HepG2 (cell line): Measurements from ENCODE around the gene LIPC. TPM values are rescaled to one million over a fixed set of nuclear protein-coding genes. Genes with fewer than 3 reads are reported as not detected.

Experiments used
- AGO2 ChIP-seq: fragments of 200-400 bp; formaldehyde crosslinking; optimal IDR thresholded peaks from 2 replicates; pipeline ENCODE3; 2017; ENCODE audit warnings: mild to moderate bottlenecking, low read depth, low read length, moderate library complexity
- CENPT ChIP-seq: sonication (generic); formaldehyde crosslinking; IDR thresholded peaks from 2 replicates; pipeline ENCODE4 v1.8.0; 2022; ENCODE audit warnings: low read depth, mild to moderate bottlenecking, moderate library complexity, missing genetic modification reagents
- CHD2 ChIP-seq: IDR thresholded peaks from 2 replicates; pipeline ENCODE4 v1.6.1; 2011; ENCODE audit warnings: low read depth, low read length, improper control_type of control experiment
- EZH2 ChIP-seq: conservative IDR thresholded peaks from 2 replicates; pipeline ENCODE4 v1.6.1; 2012; ENCODE audit warnings: mild to moderate bottlenecking, low read depth, low read length, moderate library complexity
- FOSL1 ChIP-seq: sonication (generic); formaldehyde crosslinking; IDR thresholded peaks from 2 replicates; pipeline ENCODE4 v1.9.0; 2021; ENCODE audit warnings: missing genetic modification reagents, borderline replicate concordance
- GATA4 ChIP-seq: sonication (generic); IDR thresholded peaks from 2 replicates; pipeline ENCODE4 v1.6.1; 2016; ENCODE audit warnings: antibody characterized with exemption, low read depth, borderline replicate concordance
- GATAD1 ChIP-seq: IDR thresholded peaks from 2 replicates; pipeline ENCODE4 v1.6.1; 2016; ENCODE audit warnings: missing genetic modification reagents, missing compliant biosample characterization
- HHEX ChIP-seq: IDR thresholded peaks from 2 replicates; pipeline ENCODE4 v1.6.1; 2016; ENCODE audit warnings: control low read depth
- HNF4A ChIP-seq: sonication (generic); formaldehyde crosslinking; IDR thresholded peaks from 2 replicates; pipeline ENCODE4 v1.4.0; 2020; ENCODE audit warnings: missing genetic modification reagents
- HNRNPH1 ChIP-seq: fragments of 200-400 bp; formaldehyde crosslinking; optimal IDR thresholded peaks from 2 replicates; pipeline ENCODE3; 2017; ENCODE audit warnings: mild to moderate bottlenecking, low read depth, low read length
- ISL2 ChIP-seq: sonication (generic); formaldehyde crosslinking; IDR thresholded peaks from 2 replicates; pipeline ENCODE4 v1.5.0; 2020; ENCODE audit warnings: missing genetic modification reagents
- KMT2B ChIP-seq: IDR thresholded peaks from 2 replicates; pipeline ENCODE4 v1.6.1; 2016; ENCODE audit warnings: missing genetic modification reagents, missing compliant biosample characterization
- NFRKB ChIP-seq: fragments of 450-650 bp; IDR thresholded peaks from 2 replicates; pipeline ENCODE4 v1.6.1; 2017
- NR2F6 ChIP-seq, 2 experiments: IDR thresholded peaks; 2 replicates each; pipeline ENCODE4 v1.6.1; 2016; ENCODE audit warnings: antibody characterized with exemption in 1 of 2, mild to moderate bottlenecking in 1 of 2
- RARG ChIP-seq: sonication (generic); formaldehyde crosslinking; IDR thresholded peaks from 2 replicates; pipeline ENCODE4 v1.4.0; 2020; ENCODE audit warnings: low read depth, mild to moderate bottlenecking, missing genetic modification reagents
- SAFB2 ChIP-seq: sonication (generic); formaldehyde crosslinking; IDR thresholded peaks from 2 replicates; pipeline ENCODE4 v1.5.1; 2020; ENCODE audit warnings: missing genetic modification reagents, low read depth, mild to moderate bottlenecking, borderline replicate concordance
- SCMH1 ChIP-seq: sonication (generic); formaldehyde crosslinking; IDR thresholded peaks from 2 replicates; pipeline ENCODE4 v1.9.0; 2021; ENCODE audit warnings: missing genetic modification reagents, mild to moderate bottlenecking, borderline replicate concordance
- ZFP62 ChIP-seq: sonication (generic); formaldehyde crosslinking; IDR thresholded peaks from 2 replicates; pipeline ENCODE4 v1.4.0; 2020; ENCODE audit warnings: missing genetic modification reagents
- ZNF235 ChIP-seq: sonication (generic); formaldehyde crosslinking; IDR thresholded peaks from 2 replicates; pipeline ENCODE4 v1.8.1; 2023; ENCODE audit warnings: mild to moderate bottlenecking, missing genetic modification reagents, borderline replicate concordance
- ZNF251 ChIP-seq: sonication (generic); formaldehyde crosslinking; IDR thresholded peaks from 2 replicates; pipeline ENCODE4 v1.9.0; 2021; ENCODE audit warnings: mild to moderate bottlenecking, missing genetic modification reagents
- ZNF780A ChIP-seq: sonication (generic); formaldehyde crosslinking; IDR thresholded peaks from 2 replicates; pipeline ENCODE4 v1.8.0; 2022; ENCODE audit warnings: mild to moderate bottlenecking, missing genetic modification reagents, moderate library complexity
- ZSCAN9 ChIP-seq: IDR thresholded peaks from 2 replicates; pipeline ENCODE4 v1.6.1; 2016; ENCODE audit warnings: borderline replicate concordance
- polyA plus RNA-seq, 8 experiments: library from polyadenylated mRNA; depleted of rRNA in 3 of 8; stranded (reverse) in 7 of 8; unstranded in 1 of 8; fragments of >200 nt; fragmentation: Illumina TruSeq in 4 of 8; extraction: Trizol in 4 of 8; gene quantifications; 2 replicates each; pipeline versions ENCODE4 v1.2.1 to v1.2.3, GENCODE V29; 2011 to 2016; ENCODE audit warnings: low read depth in 4 of 8, missing spikeins in 1 of 8, mixed read lengths in 1 of 8; ENCODE audit not compliant: insufficient read depth in 1 of 8
- total RNA-seq, 5 experiments: library from RNA; depleted of rRNA; stranded (reverse); fragments of >200 nt; fragmentation: Illumina TruSeq; extraction: Trizol; gene quantifications; 2 replicates each; pipeline ENCODE4 v1.2.3, GENCODE V29; 2016; ENCODE audit warnings: low read depth in 1 of 5
- TF ChIP-seq, protein P1 (sequence below), 2 experiments: sonication (generic) in 1 of 2; formaldehyde crosslinking in 1 of 2; IDR thresholded peaks; 2 replicates each; pipeline versions ENCODE4 v1.5.1 to v1.6.1; 2011 to 2020; ENCODE audit warnings: borderline replicate concordance in 1 of 2, low read depth in 1 of 2, low read length in 1 of 2, mild to moderate bottlenecking in 1 of 2, missing genetic modification reagents in 1 of 2, moderate library complexity in 1 of 2
- TF ChIP-seq, protein P2 (sequence below): sonication (generic); formaldehyde crosslinking; IDR thresholded peaks from 2 replicates; pipeline ENCODE4 v1.4.0; 2020; ENCODE audit warnings: missing genetic modification reagents, low read depth, mild to moderate bottlenecking, borderline replicate concordance
- TF ChIP-seq, protein P3 (sequence below): sonication (generic); formaldehyde crosslinking; IDR thresholded peaks from 2 replicates; pipeline ENCODE4 v1.5.1; 2020; ENCODE audit warnings: mild to moderate bottlenecking, missing genetic modification reagents

LIPC gene
- total and polyA plus RNA-seq, 2 of the 13 experiments (the other 11 are each of a cell fraction or from before 2014, with no cell fraction given) = 26.0 to 38.0 TPM

DNA sequence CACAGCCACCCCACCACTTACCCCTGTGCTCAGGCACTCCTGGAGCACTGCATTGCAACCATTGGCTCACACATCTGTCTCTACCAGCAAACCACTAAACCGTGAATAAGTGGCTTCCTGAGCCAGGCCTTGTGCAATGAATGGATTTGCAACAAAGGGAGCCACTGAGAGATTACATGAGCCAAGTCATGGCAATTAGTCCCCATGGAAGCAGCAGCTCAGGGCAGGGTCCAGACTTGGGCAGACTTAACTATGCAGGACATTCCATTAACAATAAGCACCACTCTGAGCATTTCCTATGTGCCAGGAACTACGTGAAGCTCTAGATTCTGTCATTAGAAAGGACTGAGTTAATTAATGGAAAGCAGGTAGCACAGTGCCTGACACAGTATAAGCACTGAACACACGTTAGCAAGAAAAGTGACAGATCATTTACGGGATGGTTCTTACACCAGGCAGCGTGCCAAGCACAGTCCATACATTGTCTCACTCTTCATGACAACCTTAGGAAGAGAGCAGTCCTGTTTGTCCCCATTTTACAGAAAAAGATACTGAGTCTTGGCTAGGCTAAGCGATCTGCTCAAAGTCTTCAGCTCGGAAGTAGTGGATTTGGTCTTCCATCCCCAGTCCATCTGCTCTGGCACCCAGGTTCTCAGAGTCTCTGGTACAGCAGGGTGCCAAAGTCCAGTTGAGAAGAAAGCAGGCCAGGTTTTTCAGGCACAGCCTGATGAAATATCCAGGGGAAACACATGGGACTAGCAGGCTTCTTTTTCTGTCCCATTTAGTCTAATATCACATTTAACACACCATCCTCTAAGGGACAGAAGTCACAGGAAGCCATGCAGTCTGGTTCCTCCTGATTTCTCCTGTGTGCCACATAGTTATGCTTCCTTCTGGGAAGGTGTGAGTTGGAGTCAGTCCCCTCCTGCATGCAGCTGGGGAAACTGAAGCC lies 44.1 kb downstream of the LIPC start (continued):
- TF ChIP-seq, protein P1, sequence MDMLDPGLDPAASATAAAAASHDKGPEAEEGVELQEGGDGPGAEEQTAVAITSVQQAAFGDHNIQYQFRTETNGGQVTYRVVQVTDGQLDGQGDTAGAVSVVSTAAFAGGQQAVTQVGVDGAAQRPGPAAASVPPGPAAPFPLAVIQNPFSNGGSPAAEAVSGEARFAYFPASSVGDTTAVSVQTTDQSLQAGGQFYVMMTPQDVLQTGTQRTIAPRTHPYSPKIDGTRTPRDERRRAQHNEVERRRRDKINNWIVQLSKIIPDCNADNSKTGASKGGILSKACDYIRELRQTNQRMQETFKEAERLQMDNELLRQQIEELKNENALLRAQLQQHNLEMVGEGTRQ (IDR thresholded peaks at IDR 0.05; ENCODE audit: low read depth, low read length) = no peak
- TF ChIP-seq, protein P1 (CRISPR knock-in tag; IDR thresholded peaks at IDR 0.05; ENCODE audit: borderline replicate concordance) = no peak
- TF ChIP-seq NFRKB (no peak), ZNF251 (CRISPR knock-in tag) (no peak), EZH2 (no peak), KMT2B (CRISPR knock-in tag) (no peak), ISL2 (no peak), HNF4A (CRISPR knock-in tag) (peak; percentile 84), CHD2 (no peak), FOSL1 (CRISPR knock-in tag) (no peak), ZSCAN9 (CRISPR knock-in tag) (0 out of 2 replicates have a peak, but pooled peaks have one; percentile 30), HNRNPH1 (no peak), SAFB2 (no peak), ZNF780A (CRISPR knock-in tag) (no peak), AGO2 (no peak), ZNF235 (CRISPR knock-in tag) (no peak), NR2F6 (IDR thresholded peaks at IDR 0.05) (no peak), NR2F6 (CRISPR knock-in tag; IDR thresholded peaks at IDR 0.05) (no peak), RARG (CRISPR knock-in tag) (no peak), SCMH1 (CRISPR knock-in tag) (no peak), GATAD1 (CRISPR knock-in tag) (no peak), HHEX (CRISPR knock-in tag) (0 out of 2 replicates have a peak, but pooled peaks have one; percentile 11), CENPT (CRISPR knock-in tag) (no peak), ZFP62 (CRISPR knock-in tag) (no peak), GATA4 (no peak)
- TF ChIP-seq, protein P2, sequence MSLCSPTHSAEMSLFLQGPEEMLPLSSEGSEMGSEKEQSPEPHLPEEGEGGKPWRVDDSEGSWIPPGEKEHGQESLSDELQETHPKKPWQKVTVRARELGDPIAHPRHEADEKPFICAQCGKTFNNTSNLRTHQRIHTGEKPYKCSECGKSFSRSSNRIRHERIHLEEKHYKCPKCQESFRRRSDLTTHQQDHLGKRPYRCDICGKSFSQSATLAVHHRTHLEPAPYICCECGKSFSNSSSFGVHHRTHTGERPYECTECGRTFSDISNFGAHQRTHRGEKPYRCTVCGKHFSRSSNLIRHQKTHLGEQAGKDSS = no peak
- TF ChIP-seq, protein P3, sequence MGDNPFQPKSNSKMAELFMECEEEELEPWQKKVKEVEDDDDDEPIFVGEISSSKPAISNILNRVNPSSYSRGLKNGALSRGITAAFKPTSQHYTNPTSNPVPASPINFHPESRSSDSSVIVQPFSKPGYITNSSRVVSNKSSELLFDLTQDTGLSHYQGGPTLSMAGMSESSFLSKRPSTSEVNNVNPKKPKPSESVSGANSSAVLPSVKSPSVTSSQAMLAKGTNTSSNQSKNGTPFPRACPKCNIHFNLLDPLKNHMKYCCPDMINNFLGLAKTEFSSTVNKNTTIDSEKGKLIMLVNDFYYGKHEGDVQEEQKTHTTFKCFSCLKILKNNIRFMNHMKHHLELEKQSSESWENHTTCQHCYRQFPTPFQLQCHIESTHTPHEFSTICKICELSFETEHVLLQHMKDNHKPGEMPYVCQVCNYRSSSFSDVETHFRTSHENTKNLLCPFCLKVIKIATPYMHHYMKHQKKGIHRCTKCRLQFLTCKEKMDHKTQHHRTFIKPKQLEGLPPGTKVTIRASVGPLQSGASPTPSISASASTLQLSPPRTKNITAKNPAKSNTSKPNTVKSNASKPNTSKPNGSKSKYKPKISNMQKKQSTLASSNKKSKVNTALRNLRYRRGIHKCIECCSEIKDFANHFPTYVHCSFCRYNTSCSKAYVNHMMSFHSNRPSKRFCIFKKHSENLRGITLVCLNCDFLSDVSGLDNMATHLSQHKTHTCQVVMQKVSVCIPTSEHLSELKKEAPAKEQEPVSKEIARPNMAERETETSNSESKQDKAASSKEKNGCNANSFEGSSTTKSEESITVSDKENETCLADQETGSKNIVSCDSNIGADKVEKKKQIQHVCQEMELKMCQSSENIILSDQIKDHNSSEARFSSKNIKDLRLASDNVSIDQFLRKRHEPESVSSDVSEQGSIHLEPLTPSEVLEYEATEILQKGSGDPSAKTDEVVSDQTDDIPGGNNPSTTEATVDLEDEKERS = no peak
